ENCODE results near the gene C17orf114. TPM values are rescaled to one million over a fixed set of nuclear protein-coding genes. Genes with fewer than 3 reads are reported as not detected.

Gene C17orf114

DNA sequence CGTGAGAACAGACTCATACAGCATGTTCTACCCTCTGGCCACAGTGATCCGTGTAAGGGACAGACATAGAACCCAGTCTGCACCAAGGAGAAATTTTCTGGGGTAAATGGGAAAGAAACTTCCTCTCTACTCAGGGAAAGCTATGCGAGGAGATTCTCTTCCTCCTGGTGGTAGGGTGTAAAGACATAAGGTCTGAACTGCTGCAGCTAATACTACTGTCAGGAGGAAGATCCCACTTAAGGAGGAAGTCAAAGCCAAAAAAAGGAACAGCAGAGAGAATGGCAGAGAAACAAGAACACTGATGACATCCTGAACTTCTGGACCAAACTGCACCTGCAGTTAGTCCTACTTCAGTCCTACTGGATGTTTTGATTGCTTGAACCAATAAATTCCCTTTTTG lies 37.5 kb downstream of the C17orf114 start:
- Histone ChIP-seq H3K9me3 (no peaks in the 10 kb centered on the region), H3K4me1 (no peaks in the 10 kb centered on the region), H3K36me3 (no peaks in the 10 kb centered on the region), H3K4me3 (no peak overlapping the region), H3K27me3 (no peaks in the 10 kb centered on the region), H3K27ac (no peak overlapping the region)
- TF ChIP-seq POLR2AphosphoS5 (IDR thresholded peaks at IDR 0.05; ENCODE audit: insufficient read depth in 1 of 2, low read depth in 1 of 2) = no peak
- no peak for TF ChIP-seq POLR2A (IDR thresholded peaks at IDR 0.05)
- TF ChIP-seq, protein P1, sequence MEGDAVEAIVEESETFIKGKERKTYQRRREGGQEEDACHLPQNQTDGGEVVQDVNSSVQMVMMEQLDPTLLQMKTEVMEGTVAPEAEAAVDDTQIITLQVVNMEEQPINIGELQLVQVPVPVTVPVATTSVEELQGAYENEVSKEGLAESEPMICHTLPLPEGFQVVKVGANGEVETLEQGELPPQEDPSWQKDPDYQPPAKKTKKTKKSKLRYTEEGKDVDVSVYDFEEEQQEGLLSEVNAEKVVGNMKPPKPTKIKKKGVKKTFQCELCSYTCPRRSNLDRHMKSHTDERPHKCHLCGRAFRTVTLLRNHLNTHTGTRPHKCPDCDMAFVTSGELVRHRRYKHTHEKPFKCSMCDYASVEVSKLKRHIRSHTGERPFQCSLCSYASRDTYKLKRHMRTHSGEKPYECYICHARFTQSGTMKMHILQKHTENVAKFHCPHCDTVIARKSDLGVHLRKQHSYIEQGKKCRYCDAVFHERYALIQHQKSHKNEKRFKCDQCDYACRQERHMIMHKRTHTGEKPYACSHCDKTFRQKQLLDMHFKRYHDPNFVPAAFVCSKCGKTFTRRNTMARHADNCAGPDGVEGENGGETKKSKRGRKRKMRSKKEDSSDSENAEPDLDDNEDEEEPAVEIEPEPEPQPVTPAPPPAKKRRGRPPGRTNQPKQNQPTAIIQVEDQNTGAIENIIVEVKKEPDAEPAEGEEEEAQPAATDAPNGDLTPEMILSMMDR (IDR thresholded peaks at IDR 0.05) = no peak
- DNase-seq (ENCODE audit: extremely low spot score in 2 of 2) = no peak
- intact Hi-C loops (cut with DNase I) = no loop called here

DNA sequence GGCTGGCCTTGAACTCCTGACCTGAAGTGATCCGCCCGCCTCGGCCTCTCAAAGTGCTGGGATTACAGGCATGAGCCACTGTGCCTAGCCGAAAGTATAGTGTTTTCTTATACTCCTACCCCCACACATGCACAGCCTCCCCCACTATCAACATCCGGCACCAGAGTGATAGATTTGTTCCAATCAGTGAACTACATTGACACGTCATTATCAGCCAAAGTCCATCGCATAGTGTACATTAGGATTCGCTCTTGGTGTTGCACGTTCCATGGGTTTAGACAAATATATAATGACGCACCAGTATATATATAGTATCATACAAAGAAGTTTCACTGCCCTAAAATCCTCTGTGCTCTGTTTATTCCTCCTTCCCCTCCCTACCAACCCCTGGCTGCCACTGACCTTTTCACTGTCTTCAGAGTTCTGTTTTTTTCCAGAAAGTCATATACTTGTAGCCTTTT lies 42.3 kb downstream of the C17orf114 start:
- no peak for DNase-seq (ENCODE audit: extremely low spot score in 2 of 2)
- no peak overlapping the region for H3K4me3 ChIP-seq
- no peaks in the 10 kb centered on the region for H3K27me3 ChIP-seq
- TF ChIP-seq, protein P1 (IDR thresholded peaks at IDR 0.05) = no peak
- no peak for TF ChIP-seq POLR2AphosphoS5 (IDR thresholded peaks at IDR 0.05; ENCODE audit: insufficient read depth in 1 of 2, low read depth in 1 of 2)
- no peak for TF ChIP-seq POLR2A (IDR thresholded peaks at IDR 0.05)
- no peaks in the 10 kb centered on the region for H3K9me3 ChIP-seq
- intact Hi-C loops (cut with DNase I) = no loop called here
- H3K36me3 ChIP-seq = no peaks in the 10 kb centered on the region
- no peak overlapping the region for H3K27ac ChIP-seq
- H3K4me1 ChIP-seq = no peaks in the 10 kb centered on the region

DNA sequence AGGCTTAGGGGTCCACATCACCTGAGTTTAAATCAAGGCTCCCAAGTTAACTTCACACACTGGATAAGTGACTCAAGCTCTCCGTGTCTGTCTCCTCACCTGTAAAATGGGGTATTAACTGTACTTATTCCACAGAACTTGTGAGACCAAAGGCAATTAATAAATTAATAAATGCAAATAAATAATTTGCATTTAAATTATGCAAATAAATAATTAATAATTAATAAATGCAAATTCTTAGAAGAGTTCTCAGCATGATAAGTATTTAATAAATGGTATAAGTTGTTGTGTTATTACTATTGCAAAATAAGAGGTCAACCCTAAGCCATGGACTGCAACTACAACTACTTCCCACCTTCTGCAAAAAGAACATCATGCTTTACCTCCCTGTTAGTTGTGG lies 48.7 kb downstream of the C17orf114 start:
- Histone ChIP-seq H3K4me3 (no peak overlapping the region), H3K36me3 (no peaks in the 10 kb centered on the region), H3K9me3 (no peaks in the 10 kb centered on the region), H3K27ac (no peak overlapping the region), H3K27me3 (no peaks in the 10 kb centered on the region), H3K4me1 (no peaks in the 10 kb centered on the region)
- intact Hi-C loops (cut with DNase I) = no loop called here
- no peak for DNase-seq (ENCODE audit: extremely low spot score in 2 of 2)
- TF ChIP-seq, protein P1 (IDR thresholded peaks at IDR 0.05) = no peak
- TF ChIP-seq POLR2A (IDR thresholded peaks at IDR 0.05) (no peak), POLR2AphosphoS5 (IDR thresholded peaks at IDR 0.05; ENCODE audit: insufficient read depth in 1 of 2, low read depth in 1 of 2) (no peak)

DNA sequence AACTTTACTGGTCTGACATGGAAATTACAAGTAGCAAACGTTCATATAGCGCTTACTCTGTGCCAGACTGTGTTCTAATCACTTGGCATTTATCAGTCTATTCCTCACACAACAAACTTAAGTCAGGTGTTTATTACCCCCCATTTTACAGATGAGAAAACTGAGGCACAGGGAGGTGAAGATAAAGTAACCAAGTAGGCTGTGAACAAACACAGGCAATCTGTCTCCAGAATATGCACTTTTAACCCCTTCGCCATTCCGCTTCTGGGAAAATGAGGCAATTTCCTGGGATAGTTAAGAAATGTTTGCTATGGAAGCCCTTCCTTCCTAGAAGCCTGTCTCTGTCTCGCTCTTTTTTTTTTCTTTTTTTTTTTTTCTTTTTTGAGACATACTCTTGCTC lies 50.2 kb downstream of the C17orf114 start:
- Histone ChIP-seq H3K9me3 (no peaks in the 10 kb centered on the region), H3K27ac (no peak overlapping the region), H3K27me3 (no peaks in the 10 kb centered on the region), H3K4me1 (no peaks in the 10 kb centered on the region), H3K4me3 (no peak overlapping the region), H3K36me3 (no peaks in the 10 kb centered on the region)
- no peak for DNase-seq (ENCODE audit: extremely low spot score in 2 of 2)
- intact Hi-C loops (cut with DNase I) = no loop called here
- TF ChIP-seq POLR2A (IDR thresholded peaks at IDR 0.05) (no peak), POLR2AphosphoS5 (IDR thresholded peaks at IDR 0.05; ENCODE audit: insufficient read depth in 1 of 2, low read depth in 1 of 2) (no peak)
- TF ChIP-seq, protein P1 (IDR thresholded peaks at IDR 0.05) = no peak

Other genes starting within 250 kb of the C17orf114 start
- gene MYBBP1A, start 246.9 kb downstream of the C17orf114 start, total RNA-seq = 47.1 TPM
- 9.6 TPM for gene GGT6, start 241.8 kb downstream of the C17orf114 start, total RNA-seq
- 2.5 TPM for gene SMTNL2, start 217.8 kb downstream of the C17orf114 start, total RNA-seq
- gene ALOX15, start 160.7 kb downstream of the C17orf114 start, total RNA-seq = not detected
- gene PELP1, start 98.2 kb downstream of the C17orf114 start, total RNA-seq = 19.4 TPM
- gene ARRB2, start 91.7 kb downstream of the C17orf114 start, total RNA-seq = 28.0 TPM
- gene MED11, start 70.9 kb downstream of the C17orf114 start, total RNA-seq = 28.5 TPM
- gene ZMYND15, start 62.5 kb downstream of the C17orf114 start, total RNA-seq = not detected
- 6.4 TPM for gene CXCL16, start 62.4 kb downstream of the C17orf114 start, total RNA-seq
- not detected for gene TM4SF5, start 30.4 kb downstream of the C17orf114 start, total RNA-seq
- 12.5 TPM for gene VMO1, start 16.0 kb downstream of the C17orf114 start, total RNA-seq
- gene GLTPD2, start 13.4 kb downstream of the C17orf114 start, total RNA-seq = not detected
- gene PSMB6, start 6.2 kb downstream of the C17orf114 start, total RNA-seq = 110 TPM
- 63.6 TPM for gene PLD2, start 4.8 kb upstream of the C17orf114 start, total RNA-seq
- gene MINK1, start 31.0 kb upstream of the C17orf114 start, total RNA-seq = 120 TPM
- gene C17orf107, start 97.2 kb upstream of the C17orf114 start, total RNA-seq = 1.7 TPM
- 0.98 TPM for gene CHRNE, start 100.8 kb upstream of the C17orf114 start, total RNA-seq
- gene GP1BA, start 129.9 kb upstream of the C17orf114 start, total RNA-seq = not detected
- 45.7 TPM for gene SLC25A11, start 137.7 kb upstream of the C17orf114 start, total RNA-seq
- gene RNF167, start 137.9 kb upstream of the C17orf114 start, total RNA-seq = 54.3 TPM
- gene PFN1, start 146.2 kb upstream of the C17orf114 start, total RNA-seq = 811 TPM
- gene ENO3, start 148.8 kb upstream of the C17orf114 start, total RNA-seq = 5.6 TPM
- 34.6 TPM for gene SPAG7, start 165.5 kb upstream of the C17orf114 start, total RNA-seq
- gene CAMTA2, start 185.3 kb upstream of the C17orf114 start, total RNA-seq = 36.3 TPM
- 1.7 TPM for gene INCA1, start 195.2 kb upstream of the C17orf114 start, total RNA-seq
- 46.9 TPM for gene KIF1C, start 195.6 kb upstream of the C17orf114 start, total RNA-seq
- gene SLC52A1, start 233.1 kb upstream of the C17orf114 start, total RNA-seq = 0.49 TPM